Measurements from ENCODE around the gene CTNNA1.
A peak's percentile ranks its signal among the peaks of the same experiment; 100 is the strongest.

Gene CTNNA1

GRCh38 chr5:138948471-138949222 is 195.4 kb downstream of the CTNNA1 start:
- no peak for DNase-seq (ENCODE audit: low read depth, low spot score)

GRCh38 chr5:138949223-138949574 is 196.0 kb downstream of the CTNNA1 start:
- no peak for DNase-seq (ENCODE audit: low read depth, low spot score)

GRCh38 chr5:138949988-138950387 is 196.8 kb downstream of the CTNNA1 start:
- DNase-seq (ENCODE audit: low read depth, low spot score): no peak

- DNase-seq (ENCODE audit: low read depth, low spot score): no peak
Observed at GRCh38 chr5:138950421-138951031, 197.3 kb downstream of the CTNNA1 start.

DNA sequence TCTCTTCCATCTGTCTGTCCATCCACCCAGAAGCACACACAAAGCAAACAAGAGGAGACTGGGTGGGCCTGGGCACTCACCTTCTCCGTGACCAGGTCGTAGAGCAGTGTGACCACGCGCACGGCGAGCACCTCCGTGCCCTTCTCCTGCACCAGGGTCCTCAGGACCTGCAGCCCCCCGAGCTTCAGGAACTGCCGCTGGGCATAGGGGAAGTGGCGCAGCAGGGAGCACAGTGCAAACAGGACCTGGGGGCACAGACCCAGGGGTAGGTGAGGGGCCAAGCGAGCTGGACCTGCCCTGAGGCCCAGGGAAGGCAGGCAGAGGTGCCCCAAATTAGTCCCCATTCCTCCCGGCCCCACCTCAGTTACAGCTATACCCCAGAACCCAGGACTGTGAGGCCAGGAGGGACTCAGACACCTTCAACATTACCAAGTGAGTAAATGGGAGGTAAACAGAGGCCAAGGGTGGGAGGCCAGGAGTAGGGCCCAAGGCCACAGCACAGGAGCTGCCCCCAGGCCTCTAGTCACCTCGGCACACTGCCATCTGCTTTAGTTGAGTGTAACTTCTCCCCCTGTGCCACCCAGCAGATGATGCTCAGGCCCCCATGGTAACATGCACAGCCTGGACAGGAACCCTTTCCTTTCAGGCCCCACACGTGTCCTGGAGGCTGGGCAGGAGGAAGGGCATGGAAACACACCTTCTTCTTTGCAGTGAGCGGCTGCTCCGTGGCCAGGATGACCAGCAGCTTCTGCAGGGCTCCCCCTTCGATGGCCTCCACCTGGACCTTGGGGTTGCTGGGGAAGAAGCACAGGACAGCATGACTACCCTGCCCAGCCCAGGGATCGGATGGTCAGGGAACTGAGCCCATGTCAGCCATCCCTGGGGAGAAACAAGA is 198.1 kb downstream of the CTNNA1 start:
- DNase-seq (ENCODE audit: low read depth, low spot score): no peak

DNA sequence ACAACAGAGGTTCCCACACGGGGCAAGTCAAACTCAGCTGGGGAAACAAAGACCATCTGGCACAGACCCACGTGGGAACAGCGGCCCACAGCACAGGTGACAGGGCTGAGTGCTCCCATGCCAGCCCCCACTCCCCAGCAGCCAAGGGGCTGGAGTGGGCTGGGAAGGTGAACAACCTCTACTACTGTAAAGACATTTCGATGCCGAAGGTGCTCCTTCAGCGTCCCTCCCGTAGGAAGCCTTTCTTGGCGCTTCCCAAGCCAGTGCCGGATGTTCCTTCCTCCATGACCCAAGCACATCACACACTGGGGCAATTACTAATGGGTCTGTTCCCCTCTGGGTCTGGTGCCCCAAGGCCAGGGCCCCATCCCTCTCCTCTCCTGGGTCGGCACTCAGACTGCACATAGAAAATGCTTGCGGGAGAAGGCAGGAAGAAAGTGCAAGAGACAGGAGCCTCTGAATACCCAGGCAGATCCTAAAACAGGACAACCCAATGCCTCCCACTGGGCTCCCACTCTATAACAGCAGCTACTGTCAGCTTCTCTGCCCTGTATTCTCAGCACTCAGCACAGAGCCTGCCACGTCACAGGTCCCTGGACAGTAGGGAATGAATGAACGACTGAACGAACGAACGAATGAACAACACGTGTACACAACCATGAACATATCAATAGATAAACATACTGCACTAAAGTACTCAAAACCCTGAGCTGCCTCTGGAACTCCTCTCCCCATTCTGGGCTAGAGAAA is 198.9 kb downstream of the CTNNA1 start:
- DNase-seq (ENCODE audit: low read depth, low spot score): no peak

DNA sequence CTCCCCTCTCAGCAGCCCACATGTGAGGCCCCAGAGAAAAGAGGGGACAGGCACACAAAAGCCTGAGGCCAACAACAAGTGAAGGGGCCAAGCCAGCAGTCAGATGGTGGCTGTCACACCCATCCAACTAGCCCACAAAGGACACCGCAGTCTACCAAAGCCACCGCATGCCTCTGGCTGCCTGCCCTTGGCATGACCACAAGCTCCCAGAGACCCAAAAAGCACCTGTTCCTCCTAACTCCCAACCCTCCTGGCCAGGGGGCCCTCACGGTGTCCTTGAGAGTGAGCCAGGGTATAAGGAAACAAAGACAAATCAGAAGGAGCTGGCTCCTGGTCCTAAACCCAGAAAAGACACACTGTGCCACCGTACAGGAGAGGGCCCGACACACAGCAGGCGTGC is 199.7 kb downstream of the CTNNA1 start:
- peak; percentile 64 for DNase-seq (ENCODE audit: low read depth, low spot score)

GRCh38 chr5:138953387-138954256 is 200.4 kb downstream of the CTNNA1 start:
- DNase-seq (ENCODE audit: low read depth, low spot score): peak; percentile 82

- DNase-seq (ENCODE audit: low read depth, low spot score): no peak
Observed at GRCh38 chr5:138954257-138955012, 201.2 kb downstream of the CTNNA1 start.

GRCh38 chr5:138955013-138955660 is 201.9 kb downstream of the CTNNA1 start:
- no peak for DNase-seq (ENCODE audit: low read depth, low spot score)

- no peak for DNase-seq (ENCODE audit: low read depth, low spot score)
Observed at GRCh38 chr5:138955671-138956295, 202.6 kb downstream of the CTNNA1 start.

GRCh38 chr5:138956801-138957200 is 203.6 kb downstream of the CTNNA1 start:
- DNase-seq (ENCODE audit: low read depth, low spot score): no peak

DNA sequence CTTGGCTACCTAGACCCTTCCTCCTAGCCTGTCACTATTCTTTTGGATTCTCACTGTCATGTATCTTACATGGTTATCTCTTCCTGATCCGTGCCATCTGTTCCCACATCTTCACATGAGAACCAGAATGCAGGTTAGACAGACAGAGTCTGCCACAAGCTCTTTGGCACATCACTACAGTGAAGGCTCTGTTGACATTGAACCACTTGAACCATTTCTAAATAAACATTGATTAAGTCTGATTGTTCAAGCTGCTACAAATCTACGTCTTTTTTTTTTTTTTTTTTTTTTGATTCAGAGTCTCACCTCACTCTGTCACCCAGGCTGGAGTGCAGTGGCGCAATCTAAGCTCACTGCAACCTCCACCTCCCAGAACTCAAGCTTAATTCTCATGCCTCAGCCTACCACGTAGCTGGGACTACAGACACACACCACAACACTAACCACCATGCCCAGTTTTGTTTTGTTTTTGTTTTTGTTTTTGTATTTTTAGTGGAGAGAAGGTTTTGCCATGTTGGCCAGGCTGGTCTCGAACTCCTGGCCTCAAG is 207.0 kb downstream of the CTNNA1 start:
- no peak for DNase-seq (ENCODE audit: low read depth, low spot score)

DNA sequence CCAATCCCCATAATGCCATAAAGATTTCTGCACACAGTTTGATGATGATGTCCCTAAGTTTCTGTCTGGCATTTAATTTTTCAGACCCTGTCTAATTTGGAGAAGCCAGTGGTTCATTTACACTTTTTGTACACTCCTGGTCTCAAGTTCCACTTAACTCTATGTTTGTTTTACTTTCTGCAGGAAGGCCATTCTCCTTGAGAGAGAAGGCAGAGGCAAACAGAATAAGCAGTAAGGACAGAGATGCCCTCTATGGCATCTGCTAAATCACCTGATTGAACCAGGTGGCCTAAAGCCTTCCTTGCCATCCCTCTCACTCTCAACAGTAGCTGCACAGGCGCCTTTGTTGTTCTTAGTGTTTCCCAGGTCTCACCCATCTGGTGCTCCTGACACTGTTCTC is 208.0 kb downstream of the CTNNA1 start:
- no peak for DNase-seq (ENCODE audit: low read depth, low spot score)

GRCh38 chr5:138961729-138962128 is 208.5 kb downstream of the CTNNA1 start:
- DNase-seq (ENCODE audit: low read depth, low spot score): no peak

GRCh38 chr5:138962614-138963370 is 209.6 kb downstream of the CTNNA1 start:
- peak; percentile 47 for DNase-seq (ENCODE audit: low read depth, low spot score)

GRCh38 chr5:138963763-138964371 is 210.6 kb downstream of the CTNNA1 start:
- DNase-seq (ENCODE audit: low read depth, low spot score): peak; percentile 36

Data from astrocyte of the hippocampus (primary cell).